HEK293 (cell line): ENCODE results near the gene UQCR11.

ENCODE experiments used
- FEZF1 ChIP-seq: fragments of 450-650 bp; formaldehyde crosslinking; IDR thresholded peaks from 2 replicates; pipeline ENCODE4 v1.5.1; 2016; ENCODE audit warnings: missing biosample characterization, missing genetic modification characterization
- GLIS2 ChIP-seq: fragments of 450-650 bp; formaldehyde crosslinking; IDR thresholded peaks from 2 replicates; pipeline ENCODE4 v1.5.1; 2016; ENCODE audit warnings: missing biosample characterization, missing genetic modification characterization
- KLF16 ChIP-seq: fragments of 450-650 bp; formaldehyde crosslinking; IDR thresholded peaks from 2 replicates; pipeline ENCODE4 v1.5.1; 2017; ENCODE audit warnings: missing biosample characterization, missing genetic modification characterization
- KLF7 ChIP-seq: fragments of 450-650 bp; formaldehyde crosslinking; IDR thresholded peaks from 2 replicates; pipeline ENCODE4 v1.5.1; 2016; ENCODE audit warnings: missing biosample characterization, missing genetic modification characterization, borderline replicate concordance
- PRDM6 ChIP-seq: fragments of 450-650 bp; formaldehyde crosslinking; IDR thresholded peaks from 2 replicates; pipeline ENCODE4 v1.5.1; 2017; ENCODE audit warnings: missing biosample characterization, missing genetic modification characterization
- ZBTB1 ChIP-seq: fragments of 450-650 bp; formaldehyde crosslinking; IDR thresholded peaks from 2 replicates; pipeline ENCODE4 v1.5.1; 2016; ENCODE audit warnings: missing biosample characterization, missing genetic modification characterization
- ZBTB10 ChIP-seq: fragments of 450-650 bp; formaldehyde crosslinking; IDR thresholded peaks from 2 replicates; pipeline ENCODE4 v1.5.1; 2016; ENCODE audit warnings: missing biosample characterization, missing genetic modification characterization
- ZBTB26 ChIP-seq: fragments of 450-650 bp; formaldehyde crosslinking; optimal IDR thresholded peaks from 2 replicates; pipeline ENCODE3; 2016; ENCODE audit warnings: missing biosample characterization, mild to moderate bottlenecking, missing genetic modification characterization
- ZBTB48 ChIP-seq: fragments of 450-650 bp; formaldehyde crosslinking; IDR thresholded peaks from 2 replicates; pipeline ENCODE4 v1.5.1; 2016; ENCODE audit warnings: missing biosample characterization, missing genetic modification characterization
- ZBTB49 ChIP-seq: fragments of 450-650 bp; formaldehyde crosslinking; IDR thresholded peaks from 2 replicates; pipeline ENCODE4 v1.5.1; 2016; ENCODE audit warnings: missing biosample characterization, missing genetic modification characterization, low read depth
- ZEB2 ChIP-seq: fragments of 450-650 bp; formaldehyde crosslinking; IDR thresholded peaks from 2 replicates; pipeline ENCODE4 v1.5.1; 2016; ENCODE audit warnings: missing biosample characterization, missing genetic modification characterization
- ZFHX2 ChIP-seq: fragments of 450-650 bp; formaldehyde crosslinking; conservative IDR thresholded peaks from 2 replicates; pipeline ENCODE4 v1.5.1; 2016; ENCODE audit warnings: missing biosample characterization, missing genetic modification characterization
- ZIC2 ChIP-seq: fragments of 450-650 bp; formaldehyde crosslinking; IDR thresholded peaks from 2 replicates; pipeline ENCODE4 v1.5.1; 2016; ENCODE audit warnings: missing biosample characterization, missing genetic modification characterization
- ZNF280C ChIP-seq: fragments of 450-650 bp; formaldehyde crosslinking; IDR thresholded peaks from 2 replicates; pipeline ENCODE4 v1.5.1; 2016; ENCODE audit warnings: missing biosample characterization, missing genetic modification characterization
- ZNF311 ChIP-seq: fragments of 450-650 bp; formaldehyde crosslinking; IDR thresholded peaks from 2 replicates; pipeline ENCODE4 v1.5.1; 2017; ENCODE audit warnings: missing biosample characterization, missing genetic modification characterization, borderline replicate concordance
- ZNF335 ChIP-seq: fragments of 450-650 bp; formaldehyde crosslinking; conservative IDR thresholded peaks from 2 replicates; pipeline ENCODE4 v1.5.1; 2016; ENCODE audit warnings: missing biosample characterization, missing genetic modification characterization
- ZNF398 ChIP-seq: fragments of 450-650 bp; formaldehyde crosslinking; IDR thresholded peaks from 2 replicates; pipeline ENCODE4 v1.5.1; 2017; ENCODE audit warnings: missing biosample characterization, missing genetic modification characterization
- ZNF433 ChIP-seq: fragments of 450-650 bp; formaldehyde crosslinking; IDR thresholded peaks from 2 replicates; pipeline ENCODE4 v1.5.1; 2016; ENCODE audit warnings: missing biosample characterization, missing genetic modification characterization, low read depth
- ZNF548 ChIP-seq: fragments of 450-650 bp; formaldehyde crosslinking; IDR thresholded peaks from 2 replicates; pipeline ENCODE4 v1.5.1; 2016; ENCODE audit warnings: missing biosample characterization, missing genetic modification characterization
- ZNF610 ChIP-seq: fragments of 450-650 bp; formaldehyde crosslinking; IDR thresholded peaks from 2 replicates; pipeline ENCODE4 v1.5.1; 2016; ENCODE audit warnings: missing biosample characterization, missing genetic modification characterization, borderline replicate concordance
- ZNF626 ChIP-seq: fragments of 450-650 bp; sonication (Bioruptor Pico); formaldehyde crosslinking; IDR thresholded peaks from 2 replicates; pipeline ENCODE4 v1.5.1; 2018; ENCODE audit warnings: missing biosample characterization, missing genetic modification characterization, inconsistent platforms
- ZNF660 ChIP-seq: fragments of 450-650 bp; IDR thresholded peaks from 2 replicates; pipeline ENCODE4 v1.5.1; 2018; ENCODE audit warnings: missing biosample characterization, mild to moderate bottlenecking, missing genetic modification characterization
- ZNF677 ChIP-seq: fragments of 450-650 bp; IDR thresholded peaks from 2 replicates; pipeline ENCODE4 v1.5.0; 2018; ENCODE audit warnings: missing biosample characterization, mild to moderate bottlenecking, missing genetic modification characterization, moderate library complexity
- ZNF785 ChIP-seq: fragments of 450-650 bp; formaldehyde crosslinking; IDR thresholded peaks from 2 replicates; pipeline ENCODE4 v1.5.1; 2016; ENCODE audit warnings: missing biosample characterization, missing genetic modification characterization

UQCR11 gene

GRCh38 chr19:1568320-1569019, 36.8 kb downstream of the UQCR11 start, which contains the start of gene MEX3D (continued):
- TF ChIP-seq ZNF398 (tag by site-specific recombination) (0 out of 2 replicates have a peak, but pooled peaks have one; percentile 8), KLF7 (tag by site-specific recombination) (no peak), ZNF548 (no peak), GLIS2 (tag by site-specific recombination) (peak; percentile 49; the same call in 1 of the 2 replicates), PRDM6 (no peak), ZNF626 (tag by site-specific recombination) (no peak), ZBTB49 (no peak), ZNF335 (peak; percentile 68), ZBTB1 (no peak), ZIC2 (tag by site-specific recombination) (no peak), ZBTB26 (tag by site-specific recombination) (peak; percentile 50), ZNF311 (tag by site-specific recombination) (no peak), ZNF660 (tag by site-specific recombination) (no peak), ZEB2 (tag by site-specific recombination) (peak; percentile 50; the same call in 1 of the 2 replicates), ZFHX2 (tag by site-specific recombination) (no peak), FEZF1 (tag by site-specific recombination) (no peak), ZNF677 (tag by site-specific recombination) (no peak), ZBTB10 (tag by site-specific recombination) (peak; percentile 71), KLF16 (tag by site-specific recombination) (no peak), ZNF610 (tag by site-specific recombination) (peak; percentile 40; the same call in 1 of the 2 replicates), ZNF280C (no peak), ZNF433 (tag by site-specific recombination) (no peak), ZBTB48 (tag by site-specific recombination) (peak; percentile 54; the same call in 1 of the 2 replicates), ZNF785 (no peak)
